Neural progenitor cell (in vitro differentiated cells): ENCODE measurements around the gene SYT1.

Experiments
- CTCF ChIP-seq: fragments of 200-600 bp; sonication (generic); IDR thresholded peaks from 2 replicates; pipeline ENCODE4 v1.5.1; 2017; ENCODE audit warnings: antibody characterized with exemption, mild to moderate bottlenecking
- EZH2 ChIP-seq: fragments of 200-600 bp; sonication (generic); IDR thresholded peaks from 2 replicates; pipeline ENCODE4 v1.6.1; 2017; ENCODE audit warnings: antibody characterized with exemption, mild to moderate bottlenecking, moderate library complexity
- EZH2phosphoT487 ChIP-seq: fragments of 200-600 bp; sonication (generic); IDR thresholded peaks from 2 replicates; pipeline ENCODE4 v1.6.1; 2017; ENCODE audit warnings: antibody characterized with exemption

- TF ChIP-seq CTCF (no peak), EZH2 (no peak), EZH2phosphoT487 (no peak)
Measured at GRCh38 chr12:79433465-79434072, 569.0 kb downstream of the SYT1 start.
